CD4-positive, alpha-beta T cell treated with Interleukin-6 at 100 ng/mL for 8 hours (primary cell): ENCODE data around the gene SEC31A.

Experiments used
- DNase-seq: peaks from one replicate; pipeline ENCODE4 v3.0.0-alpha.2; 2020; ENCODE audit warnings: mixed read lengths, low spot score

The SEC31A gene

DNA sequence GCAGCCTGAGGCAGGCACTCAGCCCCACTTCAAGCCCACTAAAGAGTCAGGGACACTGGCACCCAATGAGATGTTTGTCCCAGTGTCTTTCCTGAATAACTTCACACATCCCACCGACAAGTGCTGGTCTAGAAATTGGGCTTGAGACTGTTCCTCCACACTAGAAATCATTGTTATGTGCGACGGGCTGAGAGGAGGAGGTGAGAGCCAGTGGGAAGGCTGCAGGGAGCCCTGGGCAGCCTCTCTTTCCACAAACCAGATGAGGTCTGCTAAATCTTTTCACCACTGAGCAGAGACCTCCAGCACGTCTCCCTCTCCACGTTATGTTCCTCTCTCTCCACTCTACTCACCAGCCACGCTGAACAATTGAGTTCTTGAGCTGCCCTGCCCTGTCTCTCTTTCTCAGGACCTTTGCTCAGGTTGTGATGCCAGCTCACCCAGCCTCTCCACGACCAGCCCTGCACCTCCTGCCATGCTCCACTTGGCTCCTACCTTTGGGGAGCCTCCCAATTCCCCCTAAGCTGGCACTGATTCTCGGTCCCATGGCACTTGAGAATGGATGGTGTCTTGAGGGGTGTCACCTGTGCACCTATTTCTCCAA lies 100.8 kb downstream of the SEC31A start:
- no peak for DNase-seq

DNA sequence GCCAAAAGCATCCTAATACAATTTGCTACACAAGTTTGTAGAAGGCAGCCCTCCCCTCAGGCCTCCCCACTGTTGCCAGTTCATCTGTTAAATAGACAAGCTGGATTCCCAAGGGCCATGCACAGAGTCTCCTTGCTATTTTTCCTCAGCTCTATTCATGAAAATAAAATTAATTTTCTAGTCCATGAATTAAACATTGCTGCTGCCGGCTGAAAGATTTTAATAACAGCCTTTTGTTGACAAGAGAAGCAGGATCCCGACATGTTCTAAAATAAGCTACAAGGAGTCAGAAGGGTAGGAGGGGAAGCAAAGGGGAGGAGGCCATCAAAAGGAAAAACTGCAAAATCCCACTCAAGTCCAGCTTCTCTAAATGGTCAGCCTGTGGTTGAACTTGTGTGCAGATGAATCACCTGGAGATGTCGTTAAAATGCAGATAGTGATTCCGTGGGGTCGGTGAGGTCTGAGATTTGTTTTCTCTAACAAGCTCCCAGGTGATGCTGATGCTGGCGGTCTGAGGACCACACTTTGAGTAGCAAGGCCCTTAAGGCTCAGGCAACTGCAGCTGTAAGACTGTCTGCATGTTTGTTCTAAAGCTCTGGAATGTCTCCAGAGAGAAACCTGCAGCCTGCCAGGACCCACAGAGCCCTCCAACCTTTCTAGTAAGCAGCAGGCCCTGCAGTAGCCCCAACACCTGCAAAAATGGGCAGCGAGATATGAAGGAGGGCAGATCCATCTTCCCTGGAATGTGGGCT lies 101.8 kb downstream of the SEC31A start:
- no peak for DNase-seq

DNA sequence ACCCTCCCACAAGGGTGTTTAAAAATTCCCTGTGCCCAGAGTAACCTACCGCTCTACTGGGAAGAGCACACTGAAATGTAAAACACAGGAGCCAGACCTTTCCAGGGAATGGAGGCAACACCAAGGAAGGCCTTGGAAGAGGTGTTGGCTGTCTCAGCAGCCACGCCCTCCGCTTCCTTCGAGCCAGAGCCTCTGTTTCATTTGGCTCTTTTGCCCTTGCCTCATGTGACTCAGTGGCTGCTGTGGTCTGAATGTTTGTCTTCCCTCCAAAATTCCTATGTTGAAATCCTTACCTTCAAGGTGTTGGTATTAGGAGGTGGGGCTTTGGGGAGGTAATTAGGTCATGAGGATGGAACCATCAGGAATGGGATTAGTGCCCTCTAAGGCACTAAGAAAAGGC lies 103.6 kb downstream of the SEC31A start:
- DNase-seq: no peak

DNA sequence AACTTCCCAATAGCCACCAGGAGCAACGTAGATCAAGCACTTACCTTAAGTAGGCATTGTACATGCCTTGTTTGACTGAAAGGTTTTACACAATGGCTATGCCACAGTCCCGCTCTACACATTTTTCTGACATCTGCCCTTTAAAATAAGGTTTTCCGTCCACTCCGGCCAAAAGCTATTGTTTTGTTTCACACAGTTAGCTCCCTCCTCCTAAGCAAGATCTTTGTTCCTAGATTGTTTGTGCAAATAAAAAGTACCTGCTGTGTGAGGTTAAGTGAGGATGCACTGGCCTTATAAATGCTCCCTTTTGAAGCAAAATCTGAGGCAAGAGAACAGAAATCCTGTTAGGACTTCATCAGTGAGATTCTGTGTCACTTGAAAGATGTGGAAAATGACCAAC lies 104.1 kb downstream of the SEC31A start:
- no peak for DNase-seq

DNA sequence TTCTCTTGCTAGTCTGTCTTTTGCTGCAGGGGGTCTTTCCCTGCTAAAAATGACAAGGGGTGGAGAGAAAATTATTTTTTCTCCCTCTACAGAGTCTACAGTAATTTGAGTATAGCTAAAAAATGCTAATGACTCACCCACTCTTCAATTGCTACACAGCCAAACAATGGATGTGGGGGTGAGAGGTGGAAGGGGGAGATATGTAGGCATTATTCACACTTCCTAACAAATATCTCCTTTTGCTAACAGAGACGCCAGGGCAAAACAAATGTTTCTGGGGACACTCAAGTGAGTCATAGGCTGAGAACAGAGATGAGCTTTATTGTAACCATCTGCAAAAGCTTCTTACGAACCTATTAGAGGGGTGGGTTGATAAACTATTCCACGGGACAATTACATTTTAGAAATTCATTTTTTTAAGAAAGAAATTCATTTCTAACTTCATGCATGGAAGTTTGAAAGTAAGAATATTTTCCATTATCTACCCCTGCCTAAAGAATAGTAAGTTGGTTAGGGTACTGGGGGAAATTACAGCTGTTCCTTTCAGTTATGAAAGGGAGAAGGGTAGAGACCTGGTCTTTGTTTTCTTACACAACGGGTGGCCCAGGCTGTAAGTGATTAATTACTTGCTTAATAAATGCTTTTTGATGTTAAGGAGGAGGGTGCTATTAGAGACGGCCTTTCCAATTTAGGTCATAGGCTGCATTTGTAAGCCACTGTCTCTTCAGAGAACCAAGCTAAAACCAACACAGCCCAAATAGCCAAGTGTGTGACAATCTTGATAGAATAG lies 105.1 kb downstream of the SEC31A start:
- no peak for DNase-seq

DNA sequence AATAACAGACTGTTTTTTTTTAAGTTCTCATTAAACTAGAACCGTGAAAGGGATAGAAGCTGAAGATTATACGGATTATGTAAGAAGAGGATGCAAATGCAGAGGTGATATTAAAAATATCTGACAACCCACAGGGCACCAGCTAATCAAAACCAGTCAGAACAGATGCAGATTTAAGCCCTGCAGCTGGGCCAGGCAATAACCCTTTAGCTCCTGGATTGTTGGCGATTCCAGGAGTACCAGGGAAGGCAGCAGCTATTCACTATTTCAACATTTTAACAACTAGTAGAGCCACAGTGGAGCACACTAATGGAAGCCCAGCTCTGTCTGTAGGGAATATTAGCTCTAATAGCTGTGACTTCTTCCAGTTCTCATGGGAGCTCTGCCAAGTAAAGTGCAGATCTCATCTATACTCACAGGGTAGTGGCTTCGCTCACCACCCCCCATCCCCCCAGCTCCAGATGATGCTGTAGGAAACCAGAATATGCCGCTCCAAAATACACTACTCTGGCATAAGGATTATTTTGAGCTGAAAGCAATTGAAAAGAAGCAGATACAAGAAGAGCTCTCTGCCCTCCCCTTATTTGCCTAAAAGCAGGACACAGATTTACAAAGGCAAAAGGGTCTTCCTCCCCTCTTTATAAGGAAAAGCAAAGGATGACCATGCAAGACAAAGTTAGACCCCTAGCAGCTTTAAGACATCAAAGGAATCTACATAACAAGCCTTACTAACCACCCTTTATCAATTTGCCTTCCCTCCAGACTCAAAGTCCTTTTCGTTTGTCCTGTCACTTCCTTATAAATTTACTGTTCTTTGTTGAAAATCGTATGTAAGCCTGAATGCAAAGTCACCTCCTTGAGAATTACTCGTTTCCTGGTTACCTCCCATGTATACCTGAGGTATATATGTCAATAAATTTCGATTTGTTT lies 106.0 kb downstream of the SEC31A start:
- DNase-seq: no peak

DNA sequence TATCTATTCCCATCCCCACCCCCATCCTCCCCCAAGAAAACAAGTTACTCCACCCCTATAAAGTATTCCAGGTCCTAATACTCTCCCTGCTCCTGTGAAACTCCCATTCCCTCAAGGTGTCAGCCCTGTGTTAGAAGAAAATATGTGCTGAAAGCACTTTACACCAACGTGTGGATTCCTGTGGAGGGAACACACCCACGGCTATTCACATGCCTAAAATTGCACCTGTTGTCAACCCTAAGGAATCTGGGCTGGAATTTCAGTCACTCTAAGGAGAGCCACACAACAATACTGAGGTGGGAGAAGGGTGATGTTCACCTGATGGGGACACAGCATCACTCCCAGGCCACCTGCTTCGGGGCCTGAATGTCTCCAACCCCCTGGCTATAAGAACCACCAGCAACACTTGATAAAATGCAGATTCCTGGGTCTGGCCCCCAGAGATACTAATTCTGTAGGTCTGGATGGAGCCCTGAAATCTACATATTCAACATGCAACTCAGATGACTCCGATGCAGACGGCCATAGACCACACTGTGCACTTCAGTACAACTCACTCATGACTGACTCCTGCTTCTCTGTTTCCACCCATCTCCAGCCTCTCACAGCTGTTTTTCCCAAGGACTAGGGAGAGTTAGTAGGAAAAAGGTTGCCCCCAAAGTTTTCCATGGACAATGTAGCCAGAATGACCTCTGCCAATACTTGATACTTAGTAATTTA lies 108.2 kb downstream of the SEC31A start:
- no peak for DNase-seq

DNA sequence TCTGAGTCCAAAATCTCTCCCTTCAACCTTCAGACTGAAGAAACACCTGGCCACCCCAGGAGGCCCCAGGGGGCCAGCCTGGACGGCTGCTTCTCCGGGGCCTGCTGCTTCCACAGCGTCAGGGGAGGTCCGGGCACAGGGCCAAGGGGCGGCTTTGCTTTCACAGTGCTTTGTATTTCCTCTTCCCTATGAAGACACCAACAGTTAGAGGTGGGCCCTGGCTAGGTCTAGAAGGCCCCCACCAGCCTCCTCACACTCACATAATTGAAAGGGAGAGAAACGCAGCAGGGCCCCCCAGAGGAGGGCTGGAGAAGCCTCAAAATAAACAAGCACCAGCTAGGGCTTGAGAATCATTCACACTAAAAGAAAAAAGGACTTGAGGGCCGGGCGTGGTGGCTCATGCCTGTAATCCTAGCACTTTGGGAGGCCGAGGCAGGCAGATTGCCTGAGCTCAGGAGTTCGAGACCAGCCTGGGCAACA lies 110.2 kb downstream of the SEC31A start:
- DNase-seq: no peak

DNA sequence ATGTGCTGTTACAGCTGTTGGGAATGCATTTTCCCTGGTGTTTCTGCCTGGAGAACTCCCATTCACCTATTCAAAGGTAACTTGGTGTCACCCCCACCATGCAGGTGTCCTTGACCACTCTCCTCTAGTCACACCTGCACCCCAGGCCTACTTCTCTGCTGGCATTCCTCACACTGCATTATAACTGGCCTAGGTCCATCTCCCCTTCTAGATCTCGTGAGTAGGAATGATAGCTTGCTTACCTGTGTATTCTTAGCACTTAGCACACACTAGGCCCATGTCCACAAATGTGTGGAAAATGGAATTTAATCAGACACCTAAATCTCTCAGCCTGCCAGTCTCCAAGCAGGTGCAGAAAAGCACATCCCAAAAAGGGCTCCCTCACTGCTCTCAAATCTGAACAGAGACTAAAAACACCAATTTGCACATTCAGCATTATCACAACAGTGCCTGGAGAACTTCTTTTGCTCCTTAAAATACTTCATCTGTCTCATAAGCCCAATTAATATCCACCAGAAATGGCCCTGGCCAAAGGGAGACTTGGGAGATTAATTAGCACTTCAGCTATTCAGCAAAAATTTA lies 110.7 kb downstream of the SEC31A start:
- no peak for DNase-seq

DNA sequence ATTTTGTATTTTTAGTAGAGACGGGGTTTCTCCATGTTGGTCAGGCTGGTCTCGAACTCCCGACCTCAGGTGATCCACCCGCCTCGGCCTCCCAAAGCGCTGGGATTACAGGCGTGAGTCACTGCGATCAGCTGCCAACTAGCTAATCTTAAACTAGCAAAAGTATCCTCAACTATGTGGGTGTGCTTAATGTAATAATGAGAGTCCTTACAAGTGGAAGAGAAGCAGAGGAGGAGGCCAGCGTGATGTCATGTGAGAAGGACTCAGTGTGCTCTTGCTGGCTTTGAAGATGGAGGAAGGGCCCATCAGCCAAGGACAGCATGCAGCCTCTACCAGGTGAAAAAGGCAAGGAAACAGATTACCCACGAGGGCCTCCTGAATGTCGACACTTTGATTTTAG lies 111.9 kb downstream of the SEC31A start:
- no peak for DNase-seq

DNA sequence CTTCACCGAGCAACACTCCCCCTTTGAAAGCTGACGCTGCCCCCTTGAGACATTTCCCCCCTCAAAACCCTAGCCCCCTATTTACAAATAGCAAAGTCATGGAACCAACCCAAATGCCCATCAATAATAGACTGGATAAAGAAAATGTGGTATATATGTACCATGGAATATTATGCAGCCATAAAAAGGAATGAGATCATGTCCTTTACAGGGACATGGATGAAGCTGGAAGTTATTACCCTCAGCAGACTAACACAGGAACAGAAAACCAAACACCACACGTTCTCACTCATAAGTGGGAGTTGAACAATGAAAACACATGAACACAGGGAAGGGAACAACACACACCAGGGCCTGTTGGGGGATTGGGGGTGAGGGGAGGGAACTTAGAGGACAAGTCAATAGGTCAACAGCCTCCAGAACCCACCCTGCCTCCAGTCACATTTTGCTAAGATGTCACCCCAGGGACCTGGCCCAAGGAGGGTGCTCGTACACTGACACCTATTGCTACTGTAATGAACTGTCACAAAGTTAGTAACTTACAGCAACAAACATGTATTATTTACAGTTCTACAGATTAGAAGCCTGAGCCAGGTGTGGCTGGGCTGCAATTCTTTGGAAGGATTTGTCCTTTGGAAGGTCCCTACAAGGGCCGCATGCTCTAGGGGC lies 113.0 kb downstream of the SEC31A start:
- DNase-seq: no peak

DNA sequence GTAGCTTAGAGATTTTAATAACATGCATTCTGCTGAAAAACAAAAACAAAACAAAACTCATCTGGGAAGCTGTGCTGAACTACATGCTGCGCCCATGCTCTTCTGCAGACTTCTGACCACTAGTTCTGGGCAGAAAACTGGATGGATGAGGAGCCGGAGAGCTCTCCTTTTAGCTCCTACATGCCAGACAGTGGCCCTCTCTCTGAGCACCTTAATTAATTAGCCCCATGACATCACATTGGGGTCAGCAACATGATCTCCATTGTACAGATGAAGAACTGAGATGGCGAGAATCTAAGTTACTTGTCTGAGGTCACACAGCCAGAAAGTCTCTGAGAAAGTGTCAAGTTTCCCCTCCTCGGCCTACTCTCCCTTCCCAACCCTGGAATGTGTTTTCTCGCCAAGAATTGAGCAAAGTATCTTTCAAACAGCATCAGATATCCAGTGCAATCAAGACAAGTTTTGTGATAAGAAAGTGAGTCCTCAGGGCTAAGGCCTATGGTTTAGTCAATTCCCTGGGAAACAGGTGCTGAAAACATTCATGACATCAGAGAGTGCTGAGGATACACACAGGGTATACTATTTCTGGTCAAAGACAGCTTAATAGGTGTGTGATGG lies 113.9 kb downstream of the SEC31A start:
- no peak for DNase-seq

DNA sequence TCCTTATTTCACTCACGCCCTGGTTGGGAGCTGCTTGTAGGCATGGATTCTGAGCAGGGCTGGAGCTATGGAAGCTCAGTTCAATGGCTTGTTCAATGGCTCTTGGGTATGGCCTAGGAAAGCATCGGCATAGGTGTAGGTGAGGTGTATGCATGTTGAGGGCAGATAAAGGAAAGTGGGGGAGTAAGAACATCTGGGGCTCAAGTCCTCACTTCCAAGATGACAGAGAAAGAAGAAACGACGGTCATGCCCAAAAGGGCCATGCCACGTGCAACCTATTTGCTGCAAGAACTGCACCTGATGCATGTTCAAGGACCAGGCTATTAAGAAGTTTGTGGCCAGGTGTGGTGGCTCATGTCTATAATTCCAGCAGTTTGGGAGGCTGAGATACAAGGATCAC lies 115.7 kb downstream of the SEC31A start:
- no peak for DNase-seq

DNA sequence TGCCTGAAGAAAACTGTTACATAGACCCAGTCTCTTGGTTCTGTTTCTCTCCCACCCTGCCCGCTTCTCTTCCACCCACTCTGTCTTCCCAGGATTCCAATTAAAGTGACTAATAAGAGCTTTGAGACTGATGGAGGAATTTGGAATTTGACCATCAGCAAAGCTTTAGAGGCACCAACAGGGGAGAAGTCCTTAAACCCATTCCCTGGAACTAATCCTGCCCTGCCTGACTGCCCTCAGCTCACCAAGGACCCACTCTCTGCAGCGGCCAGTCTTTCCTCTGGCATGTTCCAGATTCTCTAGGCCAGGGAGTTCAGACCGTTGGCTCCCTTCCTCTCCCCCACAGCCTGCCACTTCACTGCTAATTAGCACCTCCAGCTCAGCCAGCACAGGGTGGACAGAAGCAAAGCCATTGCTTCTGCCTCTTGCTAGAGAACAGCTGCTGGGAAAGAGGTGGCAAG lies 116.2 kb downstream of the SEC31A start:
- DNase-seq: no peak

DNA sequence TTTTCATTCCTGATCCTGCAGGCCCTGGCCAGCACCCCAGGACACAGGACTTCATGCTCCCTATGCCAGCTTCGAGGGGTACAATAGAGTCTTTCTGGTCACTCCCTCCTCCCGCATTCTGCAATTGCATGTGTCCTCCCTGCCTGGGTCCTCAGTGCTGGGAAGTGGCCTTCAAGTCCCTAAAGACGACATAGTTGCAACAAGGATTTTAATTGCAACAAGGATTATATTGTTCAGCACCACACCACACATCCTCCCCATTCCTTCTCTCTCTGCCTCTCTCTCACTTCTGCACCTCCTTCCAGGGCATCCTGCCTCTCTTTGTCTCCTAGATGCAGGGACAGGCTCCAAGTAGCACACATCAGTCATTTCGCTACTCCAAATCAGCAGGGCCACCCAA lies 117.9 kb downstream of the SEC31A start:
- DNase-seq: no peak

DNA sequence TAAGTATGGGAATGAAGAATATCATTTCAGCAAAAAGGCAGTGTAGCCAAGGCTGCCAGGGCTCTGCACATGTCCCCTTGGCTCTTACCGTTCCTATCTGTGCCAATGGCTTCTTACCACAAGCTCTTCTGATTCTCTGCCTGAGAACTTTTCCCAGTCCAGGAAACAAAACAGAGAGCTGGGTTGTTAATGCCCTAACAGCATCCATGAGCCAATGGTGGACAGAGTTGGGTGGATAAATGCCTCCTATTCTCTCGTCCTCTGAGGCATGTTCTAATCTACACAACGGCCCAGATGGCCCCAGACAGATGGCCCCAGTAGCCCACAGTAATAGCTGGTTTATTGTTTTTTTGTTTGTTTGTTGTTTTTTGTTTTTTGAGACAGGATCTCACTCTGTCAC lies 120.3 kb downstream of the SEC31A start:
- DNase-seq: no peak
